K562 (cell line): Measurements from ENCODE around the gene BEST1. TPM values are rescaled to one million over a fixed set of nuclear protein-coding genes. Genes with fewer than 3 reads are reported as not detected.

ENCODE experiments used
- ASH1L ChIP-seq: fragments of 450-650 bp; IDR thresholded peaks from 2 replicates; pipeline ENCODE4 v1.6.1; 2018; ENCODE audit warnings: borderline replicate concordance, mild to moderate bottlenecking, low read depth; ENCODE audit not compliant: partially characterized antibody
- DDX20 ChIP-seq: fragments of 450-650 bp; IDR thresholded peaks from 2 replicates; pipeline ENCODE4 v1.6.1; 2016; ENCODE audit warnings: missing genetic modification characterization, low read depth, mild to moderate bottlenecking, missing compliant biosample characterization, moderate library complexity
- KDM5B ChIP-seq: fragments of 200-600 bp; sonication (generic); IDR thresholded peaks from 2 replicates; pipeline ENCODE4 v1.6.1; 2012; ENCODE audit warnings: low read depth, mild to moderate bottlenecking, moderate library complexity, low read length, control low read depth, inconsistent platforms; ENCODE audit not compliant: insufficient replicate concordance
- NRF1 ChIP-seq, 2 experiments: fragments of 450-650 bp; IDR thresholded peaks in 1 of 2; conservative IDR thresholded peaks in 1 of 2; 2 replicates each; pipeline ENCODE4 v1.6.1; 2014; ENCODE audit warnings: mild to moderate bottlenecking in 2 of 2
- PHF21A ChIP-seq: fragments of 450-650 bp; IDR thresholded peaks from 2 replicates; pipeline ENCODE4 v1.6.1; 2017; ENCODE audit warnings: low read depth, borderline replicate concordance
- SUPT5H ChIP-seq: fragments of 450-650 bp; IDR thresholded peaks from 2 replicates; pipeline ENCODE4 v1.6.1; 2016
- ZNF551 ChIP-seq: fragments of 250-450 bp; sonication (Bioruptor Pico); IDR thresholded peaks from 2 replicates; pipeline ENCODE4 v1.5.0; 2021; ENCODE audit warnings: mild to moderate bottlenecking, moderate library complexity
- polyA plus RNA-seq, 8 experiments: library from polyadenylated mRNA; depleted of rRNA in 4 of 8; stranded (reverse) in 5 of 8; unstranded in 3 of 8; fragments of >200 nt; fragmentation: Nextera tagmentation in 2 of 8; fragmentation: Illumina TruSeq in 1 of 8; extraction: Ambion mirVana in 2 of 8; extraction: Trizol in 1 of 8; gene quantifications; 2 replicates each; pipeline versions ENCODE4 v1.2.1 to v1.2.3, GENCODE V29; 2011 to 2014; ENCODE audit warnings: inconsistent platforms in 1 of 8, missing spikeins in 1 of 8
- total RNA-seq, 7 experiments: library from RNA; depleted of rRNA in 6 of 7; stranded (reverse); fragments of >200 nt in 6 of 7; fragmentation: Illumina TruSeq in 2 of 7; extraction: Trizol in 2 of 7; gene quantifications; 2 replicates each; pipeline versions ENCODE4 v1.2.1 to v1.2.3, GENCODE V29; 2011 to 2021; ENCODE audit warnings: low replicate concordance in 1 of 7
- TF ChIP-seq, protein P1 (sequence below): conservative IDR thresholded peaks from 2 replicates; pipeline ENCODE4 v1.6.1; 2011; ENCODE audit warnings: low read depth, mild to moderate bottlenecking, low read length; ENCODE audit not compliant: control insufficient read depth
- TF ChIP-seq, protein P2 (sequence below): sonication (generic); formaldehyde crosslinking; IDR thresholded peaks from 2 replicates; pipeline ENCODE4 v1.8.0; 2023; ENCODE audit warnings: mild to moderate bottlenecking, missing genetic modification reagents
- TF ChIP-seq, protein P3 (sequence below): fragments of 450-650 bp; formaldehyde crosslinking; IDR thresholded peaks from 2 replicates; pipeline ENCODE4 v1.4.0; 2020; ENCODE audit warnings: mild to moderate bottlenecking, moderate library complexity

Gene BEST1
- total and polyA plus RNA-seq, 9 of the 15 experiments (the other 6 are each of a cell fraction or from before 2014, with no cell fraction given): 0.07 to 1.3 (median 0.40) TPM

DNA sequence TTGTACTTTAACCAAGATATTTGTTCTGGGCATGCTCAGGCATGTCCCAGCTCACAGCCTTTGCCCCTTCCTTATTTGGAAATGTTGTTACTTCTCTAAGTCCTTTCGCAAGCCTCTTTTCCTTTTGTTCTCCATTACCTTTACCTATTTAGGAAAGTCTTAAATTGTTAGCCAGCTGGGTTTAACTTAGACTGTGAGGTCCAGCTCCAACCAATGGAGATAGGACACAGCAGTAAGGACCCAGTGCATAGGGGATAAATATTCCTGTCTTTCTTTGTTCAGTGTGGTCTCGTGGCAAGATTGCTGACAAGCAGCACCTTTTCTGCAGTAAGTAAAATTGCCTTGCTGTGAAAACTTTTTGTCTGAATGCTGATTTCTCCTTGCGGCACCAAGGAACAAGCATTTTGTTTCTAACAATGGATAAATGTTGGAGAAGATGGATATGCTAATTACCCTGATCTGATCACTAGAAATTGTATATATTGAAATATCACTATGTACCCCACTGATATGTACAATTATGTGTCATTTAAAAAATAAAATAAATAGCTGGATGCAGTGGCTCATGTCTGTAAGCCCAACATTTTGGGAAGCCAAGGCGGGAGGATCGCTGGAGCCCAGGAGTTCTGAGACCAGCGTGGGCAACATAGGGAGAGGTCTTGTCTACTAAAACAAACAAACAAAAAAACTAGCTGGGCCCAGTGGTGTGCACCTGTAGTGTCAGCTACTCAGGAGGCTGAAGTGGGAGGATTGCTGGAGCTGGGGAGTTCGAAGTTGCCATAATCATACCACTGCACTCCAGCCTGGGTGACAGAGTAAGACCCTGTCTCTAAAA lies 49.2 kb downstream of the BEST1 start (continued):
- TF ChIP-seq, protein P1, sequence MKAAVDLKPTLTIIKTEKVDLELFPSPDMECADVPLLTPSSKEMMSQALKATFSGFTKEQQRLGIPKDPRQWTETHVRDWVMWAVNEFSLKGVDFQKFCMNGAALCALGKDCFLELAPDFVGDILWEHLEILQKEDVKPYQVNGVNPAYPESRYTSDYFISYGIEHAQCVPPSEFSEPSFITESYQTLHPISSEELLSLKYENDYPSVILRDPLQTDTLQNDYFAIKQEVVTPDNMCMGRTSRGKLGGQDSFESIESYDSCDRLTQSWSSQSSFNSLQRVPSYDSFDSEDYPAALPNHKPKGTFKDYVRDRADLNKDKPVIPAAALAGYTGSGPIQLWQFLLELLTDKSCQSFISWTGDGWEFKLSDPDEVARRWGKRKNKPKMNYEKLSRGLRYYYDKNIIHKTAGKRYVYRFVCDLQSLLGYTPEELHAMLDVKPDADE: no peak
- TF ChIP-seq NRF1 (conservative IDR thresholded peaks at IDR 0.05 in 1 of 2, IDR thresholded peaks at IDR 0.05 in 1 of 2): peak; percentile 69 to 72
- TF ChIP-seq SUPT5H: no peak
- no peak for TF ChIP-seq PHF21A
- TF ChIP-seq, protein P2, sequence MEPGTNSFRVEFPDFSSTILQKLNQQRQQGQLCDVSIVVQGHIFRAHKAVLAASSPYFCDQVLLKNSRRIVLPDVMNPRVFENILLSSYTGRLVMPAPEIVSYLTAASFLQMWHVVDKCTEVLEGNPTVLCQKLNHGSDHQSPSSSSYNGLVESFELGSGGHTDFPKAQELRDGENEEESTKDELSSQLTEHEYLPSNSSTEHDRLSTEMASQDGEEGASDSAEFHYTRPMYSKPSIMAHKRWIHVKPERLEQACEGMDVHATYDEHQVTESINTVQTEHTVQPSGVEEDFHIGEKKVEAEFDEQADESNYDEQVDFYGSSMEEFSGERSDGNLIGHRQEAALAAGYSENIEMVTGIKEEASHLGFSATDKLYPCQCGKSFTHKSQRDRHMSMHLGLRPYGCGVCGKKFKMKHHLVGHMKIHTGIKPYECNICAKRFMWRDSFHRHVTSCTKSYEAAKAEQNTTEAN: no peak
- no peak for TF ChIP-seq DDX20 (tag)
- TF ChIP-seq ZNF551 (CRISPR knock-in tag): no peak
- TF ChIP-seq, protein P3, sequence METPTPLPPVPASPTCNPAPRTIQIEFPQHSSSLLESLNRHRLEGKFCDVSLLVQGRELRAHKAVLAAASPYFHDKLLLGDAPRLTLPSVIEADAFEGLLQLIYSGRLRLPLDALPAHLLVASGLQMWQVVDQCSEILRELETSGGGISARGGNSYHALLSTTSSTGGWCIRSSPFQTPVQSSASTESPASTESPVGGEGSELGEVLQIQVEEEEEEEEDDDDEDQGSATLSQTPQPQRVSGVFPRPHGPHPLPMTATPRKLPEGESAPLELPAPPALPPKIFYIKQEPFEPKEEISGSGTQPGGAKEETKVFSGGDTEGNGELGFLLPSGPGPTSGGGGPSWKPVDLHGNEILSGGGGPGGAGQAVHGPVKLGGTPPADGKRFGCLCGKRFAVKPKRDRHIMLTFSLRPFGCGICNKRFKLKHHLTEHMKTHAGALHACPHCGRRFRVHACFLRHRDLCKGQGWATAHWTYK (CRISPR knock-in tag): no peak
- TF ChIP-seq ASH1L: no peak
- TF ChIP-seq KDM5B: no peak
